ENCODE data around the gene CTSZ. TPM values are rescaled to one million over a fixed set of nuclear protein-coding genes. Genes with fewer than 3 reads are reported as not detected.
"Not testable (repeated sequence)": the region's sequence is repeated elsewhere in the genome, so short reads cannot be mapped to it uniquely, and the experiment has no call there.

Gene CTSZ
- total RNA-seq, 1 experiment from 2014 or later = 26.3 TPM

- TF ChIP-seq AFF4 (CRISPR knock-in tag; IDR thresholded peaks at IDR 0.05; ENCODE audit: borderline replicate concordance) (no peak), SP1 (CRISPR knock-in tag; conservative IDR thresholded peaks at IDR 0.05) (no peak), ZNF281 (CRISPR knock-in tag; IDR thresholded peaks at IDR 0.05) (no peak), OVOL2 (CRISPR knock-in tag; IDR thresholded peaks at IDR 0.05; ENCODE audit: borderline replicate concordance) (no peak), FOXJ3 (CRISPR knock-in tag; IDR thresholded peaks at IDR 0.05; ENCODE audit: borderline replicate concordance) (no peak), IRF2 (CRISPR knock-in tag; IDR thresholded peaks at IDR 0.05; ENCODE audit: borderline replicate concordance, low read depth) (no peak)
These were observed 56.5 kb downstream of the CTSZ start (continued) for GRCh38 chr20:58950603-58951002.

GRCh38 chr20:58947797-58948388, 59.2 kb downstream of the CTSZ start:
- H3K27me3 Mint-ChIP-seq (ENCODE audit: low read depth); H3K4me1 Mint-ChIP-seq; ATAC-seq; H3K27ac Mint-ChIP-seq; H3K36me3 Mint-ChIP-seq; H3K4me3 Mint-ChIP-seq; DNase-seq (ENCODE audit: low spot score); POLR2A ChIA-PET; CTCF ChIA-PET; H3K9me3 Mint-ChIP-seq: not testable (repeated sequence)

- Mint-ChIP-seq H3K27me3 (ENCODE audit: low read depth) (no peaks in the 10 kb centered on the region), H3K4me3 (no peak overlapping the region), H3K27ac (no peak overlapping the region), H3K4me1 (no peaks in the 10 kb centered on the region), H3K36me3 (no peaks in the 10 kb centered on the region), H3K9me3 (no peaks in the 10 kb centered on the region)
- DNase-seq (ENCODE audit: low spot score) (no peak), ATAC-seq (no peak)
- CTCF ChIA-PET = no interaction called here
- POLR2A ChIA-PET = no interaction called here
- TF ChIP-seq ZNF281 (CRISPR knock-in tag; IDR thresholded peaks at IDR 0.05) (no peak), ZNF232 (CRISPR knock-in tag; IDR thresholded peaks at IDR 0.05) (no peak), E2F1 (CRISPR knock-in tag; IDR thresholded peaks at IDR 0.05) (no peak), CREM (CRISPR knock-in tag; IDR thresholded peaks at IDR 0.05) (no peak), HMGA2 (CRISPR knock-in tag; IDR thresholded peaks at IDR 0.05) (no peak), ETV6 (CRISPR knock-in tag; IDR thresholded peaks at IDR 0.05) (no peak), ESRRA (CRISPR knock-in tag; IDR thresholded peaks at IDR 0.05; ENCODE audit: borderline replicate concordance) (no peak), ATF6 (CRISPR knock-in tag; IDR thresholded peaks at IDR 0.05) (no peak), ATF3 (CRISPR knock-in tag; conservative IDR thresholded peaks at IDR 0.05) (no peak), NFE2L1 (CRISPR knock-in tag; IDR thresholded peaks at IDR 0.05) (no peak), TP53 (CRISPR knock-in tag; IDR thresholded peaks at IDR 0.05) (no peak), ZNF219 (CRISPR knock-in tag; IDR thresholded peaks at IDR 0.05; ENCODE audit: borderline replicate concordance) (no peak), JAZF1 (CRISPR knock-in tag; IDR thresholded peaks at IDR 0.05) (no peak), ZNF263 (CRISPR knock-in tag; IDR thresholded peaks at IDR 0.05; ENCODE audit: low read depth) (no peak), ZNF671 (CRISPR knock-in tag; IDR thresholded peaks at IDR 0.05) (no peak)
These were observed 61.0 kb downstream of the CTSZ start for GRCh38 chr20:58945965-58946631.
